GM12892 (cell line): ENCODE results near the gene CACNA2D2.

ENCODE experiments used
- POLR2A ChIP-seq: IDR thresholded peaks from 2 replicates; pipeline ENCODE4 v1.6.1; 2011; ENCODE audit warnings: low read depth, low read length, control low read depth
- POLR2AphosphoS5 ChIP-seq: IDR thresholded peaks from 2 replicates; pipeline ENCODE4 v1.6.1; 2011; ENCODE audit warnings: low read depth, low read length, control low read depth
- TAF1 ChIP-seq: IDR thresholded peaks from 2 replicates; pipeline ENCODE4 v1.6.1; 2011; ENCODE audit warnings: low read depth, mild to moderate bottlenecking, control low read depth, low read length, borderline replicate concordance

DNA sequence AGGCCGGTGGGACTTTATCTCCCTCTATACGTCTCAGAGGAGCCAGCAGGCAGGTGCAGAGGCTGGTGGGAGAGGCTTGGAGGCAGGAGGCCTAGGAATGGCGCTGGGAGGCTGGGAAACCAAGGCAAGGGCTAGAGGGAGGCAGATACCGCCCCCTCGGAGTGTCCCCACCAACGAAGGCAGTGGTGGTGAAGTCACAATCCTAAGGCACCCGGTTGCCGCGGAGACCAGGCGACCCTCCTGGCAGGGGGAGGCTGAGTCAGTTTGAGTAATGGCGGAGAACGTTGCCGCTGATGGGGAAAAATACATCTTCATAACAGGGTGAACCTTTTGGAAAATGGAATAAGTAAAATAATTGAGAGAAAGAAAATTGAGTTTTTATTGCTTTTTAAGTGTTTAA lies 29.9 kb upstream of the CACNA2D2 start:
- TF ChIP-seq TAF1 (no peak), POLR2A (no peak), POLR2AphosphoS5 (no peak)
